ENCODE data around the gene HPSE.
A peak's percentile ranks its signal among the peaks of the same experiment; 100 is the strongest.

The HPSE gene

GRCh38 chr4:83251447-83251830 is 83.2 kb downstream of the HPSE start:
- no peak overlapping the region for H4K91ac ChIP-seq (ENCODE audit: low read depth, low read length)
- no peak overlapping the region for H2AFZ ChIP-seq (ENCODE audit: insufficient read depth, low read length, poor library complexity)
- H3K27ac ChIP-seq (ENCODE audit: low read depth, low read length) = no peak overlapping the region
- no peak overlapping the region for H2BK120ac ChIP-seq (ENCODE audit: insufficient read depth, low read length, poor library complexity)
- H3K9ac ChIP-seq (ENCODE audit: low read length) = no peak overlapping the region
- H2BK12ac ChIP-seq (ENCODE audit: low read length) = no peak overlapping the region
- peaks cover 11 to 15% of the 10 kb centered on the region in 2 experiments for H3K4me1 ChIP-seq (ENCODE audit: control insufficient read depth in 1 of 2, insufficient read depth in 2 of 2, low read length in 2 of 2)
- H3K4ac ChIP-seq (ENCODE audit: low read depth, low read length) = no peak overlapping the region
- DNase-seq = peak in 1 of 2 donors; percentile 57
- H3K23ac ChIP-seq (ENCODE audit: low read length) = no peak overlapping the region
- H3K9me3 ChIP-seq (ENCODE audit: insufficient read depth, low read depth, low read length) = no peaks in the 10 kb centered on the region
- H3K4me3 ChIP-seq (ENCODE audit: low read depth, low read length) = no peak overlapping the region
- peaks cover 10% of the 10 kb centered on the region for H3K79me1 ChIP-seq (ENCODE audit: low read length)
- H3K18ac ChIP-seq (ENCODE audit: low read length) = no peak overlapping the region
- no peak overlapping the region for H4K8ac ChIP-seq (ENCODE audit: low read depth, low read length)
- no peak overlapping the region for H3K14ac ChIP-seq (ENCODE audit: low read length)
- H3K4me2 ChIP-seq (ENCODE audit: low read length) = no peak overlapping the region
- no peaks in the 10 kb centered on the region for H3K36me3 ChIP-seq (ENCODE audit: control insufficient read depth in 1 of 2, insufficient read depth in 2 of 2, low read length in 2 of 2)
- H2BK5ac ChIP-seq (ENCODE audit: low read depth, low read length, poor library complexity) = no peak overlapping the region
- H2AK5ac ChIP-seq (ENCODE audit: low read length) = no peak overlapping the region
- H4K12ac ChIP-seq (ENCODE audit: low read depth, low read length) = no peak overlapping the region
- no peaks in the 10 kb centered on the region for H3K79me2 ChIP-seq (ENCODE audit: control insufficient read depth, insufficient read depth, low read length, poor library complexity)
- no CpG with 5 or more reads among the region's 2 CpGs for WGBS (ENCODE audit: extremely low coverage, insufficient coverage, insufficient read length)
- no peaks in the 10 kb centered on the region for H3K27me3 ChIP-seq (ENCODE audit: insufficient read depth, low read length)

GRCh38 chr4:83250687-83251446 is 83.8 kb downstream of the HPSE start:
- Histone ChIP-seq H3K9ac (ENCODE audit: low read length) (no peak overlapping the region), H2BK120ac (ENCODE audit: insufficient read depth, low read length, poor library complexity) (no peak overlapping the region), H4K12ac (ENCODE audit: low read depth, low read length) (no peak overlapping the region), H3K4me3 (ENCODE audit: low read depth, low read length) (no peak overlapping the region), H3K36me3 (ENCODE audit: control insufficient read depth in 1 of 2, insufficient read depth in 2 of 2, low read length in 2 of 2) (no peaks in the 10 kb centered on the region), H3K23ac (ENCODE audit: low read length) (peak overlapping the region; percentile 7), H2BK12ac (ENCODE audit: low read length) (peak overlapping the region; percentile 29), H2BK5ac (ENCODE audit: low read depth, low read length, poor library complexity) (no peak overlapping the region), H3K4ac (ENCODE audit: low read depth, low read length) (no peak overlapping the region), H3K14ac (ENCODE audit: low read length) (no peak overlapping the region), H4K91ac (ENCODE audit: low read depth, low read length) (no peak overlapping the region), H3K4me2 (ENCODE audit: low read length) (no peak overlapping the region), H3K4me1 (ENCODE audit: control insufficient read depth in 1 of 2, insufficient read depth in 2 of 2, low read length in 2 of 2) (peaks cover 8 to 15% of the 10 kb centered on the region in 2 experiments), H3K18ac (ENCODE audit: low read length) (no peak overlapping the region), H3K27ac (ENCODE audit: low read depth, low read length) (no peak overlapping the region), H3K27me3 (ENCODE audit: insufficient read depth, low read length) (no peaks in the 10 kb centered on the region), H4K8ac (ENCODE audit: low read depth, low read length) (no peak overlapping the region), H2AFZ (ENCODE audit: insufficient read depth, low read length, poor library complexity) (no peak overlapping the region), H3K79me2 (ENCODE audit: control insufficient read depth, insufficient read depth, low read length, poor library complexity) (no peaks in the 10 kb centered on the region), H2AK5ac (ENCODE audit: low read length) (no peak overlapping the region), H3K9me3 (ENCODE audit: insufficient read depth, low read depth, low read length) (no peaks in the 10 kb centered on the region), H3K79me1 (ENCODE audit: low read length) (peaks cover 8% of the 10 kb centered on the region)
- no peak for DNase-seq
- no CpG with 5 or more reads among the region's 7 CpGs for WGBS (ENCODE audit: extremely low coverage, insufficient coverage, insufficient read length)

GRCh38 chr4:83248486-83248885 is 86.2 kb downstream of the HPSE start:
- Histone ChIP-seq H3K79me1 (ENCODE audit: low read length) (peaks cover 5% of the 10 kb centered on the region), H2BK12ac (ENCODE audit: low read length) (no peak overlapping the region), H2BK120ac (ENCODE audit: insufficient read depth, low read length, poor library complexity) (no peak overlapping the region), H3K18ac (ENCODE audit: low read length) (no peak overlapping the region), H2AK5ac (ENCODE audit: low read length) (no peak overlapping the region), H3K79me2 (ENCODE audit: control insufficient read depth, insufficient read depth, low read length, poor library complexity) (no peaks in the 10 kb centered on the region), H3K4me3 (ENCODE audit: low read depth, low read length) (no peak overlapping the region), H3K9ac (ENCODE audit: low read length) (no peak overlapping the region), H4K8ac (ENCODE audit: low read depth, low read length) (no peak overlapping the region), H4K91ac (ENCODE audit: low read depth, low read length) (no peak overlapping the region), H2BK5ac (ENCODE audit: low read depth, low read length, poor library complexity) (no peak overlapping the region), H3K4me2 (ENCODE audit: low read length) (no peak overlapping the region), H3K4ac (ENCODE audit: low read depth, low read length) (no peak overlapping the region), H4K12ac (ENCODE audit: low read depth, low read length) (no peak overlapping the region), H2AFZ (ENCODE audit: insufficient read depth, low read length, poor library complexity) (no peak overlapping the region), H3K27ac (ENCODE audit: low read depth, low read length) (no peak overlapping the region), H3K14ac (ENCODE audit: low read length) (no peak overlapping the region), H3K27me3 (ENCODE audit: insufficient read depth, low read length) (no peaks in the 10 kb centered on the region), H3K4me1 (ENCODE audit: control insufficient read depth in 1 of 2, insufficient read depth in 2 of 2, low read length in 2 of 2) (peaks cover 8 to 15% of the 10 kb centered on the region in 2 experiments), H3K9me3 (ENCODE audit: insufficient read depth, low read depth, low read length) (no peaks in the 10 kb centered on the region), H3K36me3 (ENCODE audit: control insufficient read depth in 1 of 2, insufficient read depth in 2 of 2, low read length in 2 of 2) (no peaks in the 10 kb centered on the region), H3K23ac (ENCODE audit: low read length) (no peak overlapping the region)
- DNase-seq = peak in 1 of 2 donors; percentile 48
- WGBS (ENCODE audit: extremely low coverage, insufficient coverage, insufficient read length) = no CpG with 5 or more reads among the region's 5 CpGs

- Histone ChIP-seq H3K4me3 (ENCODE audit: low read depth, low read length) (no peak overlapping the region), H3K4me2 (ENCODE audit: low read length) (no peak overlapping the region), H4K91ac (ENCODE audit: low read depth, low read length) (no peak overlapping the region), H3K18ac (ENCODE audit: low read length) (no peak overlapping the region), H3K36me3 (ENCODE audit: control insufficient read depth in 1 of 2, insufficient read depth in 2 of 2, low read length in 2 of 2) (no peaks in the 10 kb centered on the region), H2AFZ (ENCODE audit: insufficient read depth, low read length, poor library complexity) (no peak overlapping the region), H3K4ac (ENCODE audit: low read depth, low read length) (no peak overlapping the region), H2BK5ac (ENCODE audit: low read depth, low read length, poor library complexity) (no peak overlapping the region), H3K79me2 (ENCODE audit: control insufficient read depth, insufficient read depth, low read length, poor library complexity) (no peaks in the 10 kb centered on the region), H3K14ac (ENCODE audit: low read length) (no peak overlapping the region), H3K27ac (ENCODE audit: low read depth, low read length) (no peak overlapping the region), H2BK120ac (ENCODE audit: insufficient read depth, low read length, poor library complexity) (no peak overlapping the region), H4K12ac (ENCODE audit: low read depth, low read length) (no peak overlapping the region), H3K23ac (ENCODE audit: low read length) (no peak overlapping the region), H3K27me3 (ENCODE audit: insufficient read depth, low read length) (no peaks in the 10 kb centered on the region), H3K4me1 (ENCODE audit: control insufficient read depth in 1 of 2, insufficient read depth in 2 of 2, low read length in 2 of 2) (peaks cover 8 to 14% of the 10 kb centered on the region in 2 experiments), H3K9ac (ENCODE audit: low read length) (no peak overlapping the region), H4K8ac (ENCODE audit: low read depth, low read length) (no peak overlapping the region), H3K9me3 (ENCODE audit: insufficient read depth, low read depth, low read length) (no peaks in the 10 kb centered on the region), H3K79me1 (ENCODE audit: low read length) (peaks cover 5% of the 10 kb centered on the region), H2AK5ac (ENCODE audit: low read length) (no peak overlapping the region), H2BK12ac (ENCODE audit: low read length) (no peak overlapping the region)
- DNase-seq = no peak
- no CpG with 5 or more reads among the region's 12 CpGs for WGBS (ENCODE audit: extremely low coverage, insufficient coverage, insufficient read length)
Measured at GRCh38 chr4:83247415-83248357, 87.0 kb downstream of the HPSE start.

Data from trophoblast cell (in vitro differentiated cells and primary cell).